ENCODE data around the gene MRGPRG. TPM values are rescaled to one million over a fixed set of nuclear protein-coding genes. Genes with fewer than 3 reads are reported as not detected.

Gene MRGPRG
- polyA plus RNA-seq, 1 donor from 2014 or later = not detected

GRCh38 chr11:3231550-3231850, 12.9 kb upstream of the MRGPRG start:
- Histone ChIP-seq H3K9me3 (ENCODE audit: low read length) (no peaks in the 10 kb centered on the region), H3K4me2 (ENCODE audit: low read length) (no peak overlapping the region), H4K20me1 (ENCODE audit: insufficient read depth) (no peaks in the 10 kb centered on the region), H3F3A (ENCODE audit: insufficient read depth, low read length, poor library complexity, severe bottlenecking) (no peaks in the 10 kb centered on the region), H3K9me2 (ENCODE audit: insufficient read depth, low read length) (no peaks in the 10 kb centered on the region), H3K36me3 (ENCODE audit: insufficient read depth, low read length) (no peaks in the 10 kb centered on the region), H3K4me3 (ENCODE audit: low read length) (no peak overlapping the region), H3K27me3 (ENCODE audit: insufficient read depth, low read depth, low read length) (no peaks in the 10 kb centered on the region), H3K9ac (ENCODE audit: low read length) (no peak overlapping the region), H2AFZ (ENCODE audit: low read depth, low read length) (no peak overlapping the region), H3K27ac (ENCODE audit: low read length) (no peak overlapping the region), H3K79me2 (replicated peaks; ENCODE audit: insufficient read depth, low read length) (no peaks in the 10 kb centered on the region)
- TF ChIP-seq RAD21 (conservative IDR thresholded peaks at IDR 0.05) (no peak), CTCF (IDR thresholded peaks at IDR 0.05; ENCODE audit: poor library complexity, severe bottlenecking) (no peak), TAF1 (IDR thresholded peaks at IDR 0.05; ENCODE audit: low read depth) (no peak), REST (IDR thresholded peaks at IDR 0.05; ENCODE audit: borderline replicate concordance) (no peak), MXI1 (conservative IDR thresholded peaks at IDR 0.05; ENCODE audit: poor library complexity, severe bottlenecking) (no peak), EZH2 (IDR thresholded peaks at IDR 0.05; ENCODE audit: borderline replicate concordance, insufficient read depth, low read length, poor library complexity, severe bottlenecking) (no peak), POLR2AphosphoS5 (IDR thresholded peaks at IDR 0.05) (no peak), EP300 (conservative IDR thresholded peaks at IDR 0.05; ENCODE audit: poor library complexity, severe bottlenecking) (no peak), SMC3 (conservative IDR thresholded peaks at IDR 0.05; ENCODE audit: poor library complexity) (no peak)

- H3K4me3 ChIP-seq (ENCODE audit: low read length) = no peak overlapping the region
- H3K9me3 ChIP-seq (ENCODE audit: low read length) = no peaks in the 10 kb centered on the region
- TF ChIP-seq TAF1 (IDR thresholded peaks at IDR 0.05; ENCODE audit: low read depth) = no peak
- no peak for TF ChIP-seq MXI1 (conservative IDR thresholded peaks at IDR 0.05; ENCODE audit: poor library complexity, severe bottlenecking)
- no peak for TF ChIP-seq EP300 (conservative IDR thresholded peaks at IDR 0.05; ENCODE audit: poor library complexity, severe bottlenecking)
- TF ChIP-seq RAD21 (conservative IDR thresholded peaks at IDR 0.05) = no peak
- no peak for TF ChIP-seq REST (IDR thresholded peaks at IDR 0.05; ENCODE audit: borderline replicate concordance)
- no peak for TF ChIP-seq SMC3 (conservative IDR thresholded peaks at IDR 0.05; ENCODE audit: poor library complexity)
- no peak for TF ChIP-seq EZH2 (IDR thresholded peaks at IDR 0.05; ENCODE audit: borderline replicate concordance, insufficient read depth, low read length, poor library complexity, severe bottlenecking)
- no peak for TF ChIP-seq CTCF (IDR thresholded peaks at IDR 0.05; ENCODE audit: poor library complexity, severe bottlenecking)
- TF ChIP-seq POLR2AphosphoS5 (IDR thresholded peaks at IDR 0.05) = no peak
- no peaks in the 10 kb centered on the region for H3K79me2 ChIP-seq (replicated peaks; ENCODE audit: insufficient read depth, low read length)
- H2AFZ ChIP-seq (ENCODE audit: low read depth, low read length) = no peak overlapping the region
- no peak overlapping the region for H3K27ac ChIP-seq (ENCODE audit: low read length)
- H3F3A ChIP-seq (ENCODE audit: insufficient read depth, low read length, poor library complexity, severe bottlenecking) = no peaks in the 10 kb centered on the region
- H3K4me2 ChIP-seq (ENCODE audit: low read length) = no peak overlapping the region
- no peaks in the 10 kb centered on the region for H4K20me1 ChIP-seq (ENCODE audit: insufficient read depth)
- H3K9me2 ChIP-seq (ENCODE audit: insufficient read depth, low read length) = no peaks in the 10 kb centered on the region
- H3K9ac ChIP-seq (ENCODE audit: low read length) = no peak overlapping the region
- H3K27me3 ChIP-seq (ENCODE audit: insufficient read depth, low read depth, low read length) = no peaks in the 10 kb centered on the region
- H3K36me3 ChIP-seq (ENCODE audit: insufficient read depth, low read length) = no peaks in the 10 kb centered on the region
Measured at GRCh38 chr11:3230636-3231549, 12.3 kb upstream of the MRGPRG start.

Measured in neural cell (in vitro differentiated cells).